Neural cell (in vitro differentiated cells): Measurements from ENCODE around the gene ROCK2. TPM values are rescaled to one million over a fixed set of nuclear protein-coding genes. Genes with fewer than 3 reads are reported as not detected.

Experiments
- H2AFZ ChIP-seq: fragments of 200-600, 300-800 bp; sonication (generic), shearing (Covaris generic); 2 replicates; pipeline ENCODE4 v1.6.0; 2014; ENCODE audit warnings: low read depth, mild to moderate bottlenecking, antibody characterized with exemption, low read length, moderate library complexity
- H3F3A ChIP-seq: fragments of 200-600 bp; shearing (Covaris generic); 2 replicates; pipeline ENCODE4 v1.6.1; 2016; ENCODE audit warnings: mild to moderate bottlenecking, moderate library complexity, mixed read lengths, antibody characterized with exemption, low read length; ENCODE audit not compliant: insufficient read depth, poor library complexity, severe bottlenecking
- H3K27ac ChIP-seq: fragments of 200-600, 300-800 bp; sonication (generic), shearing (Covaris generic); 2 replicates; pipeline ENCODE4 v1.5.1; 2014; ENCODE audit warnings: mild to moderate bottlenecking, low read length, moderate library complexity
- H3K27me3 ChIP-seq: fragments of 300-800, 200-600 bp; sonication (generic), shearing (Covaris generic); 2 replicates; pipeline ENCODE4 v1.6.0; 2014; ENCODE audit warnings: mild to moderate bottlenecking, low read depth, low read length, moderate library complexity; ENCODE audit not compliant: insufficient read depth
- H3K36me3 ChIP-seq: fragments of 300-800, 200-600 bp; sonication (generic), shearing (Covaris generic); 2 replicates; pipeline ENCODE4 v1.5.1; 2014; ENCODE audit warnings: mild to moderate bottlenecking, antibody characterized with exemption, low read length, moderate library complexity; ENCODE audit not compliant: insufficient read depth
- H3K4me2 ChIP-seq: fragments of 300-800, 200-600 bp; sonication (generic), shearing (Covaris generic); 2 replicates; pipeline ENCODE4 v1.6.0; 2014; ENCODE audit warnings: mild to moderate bottlenecking, low read length
- H3K4me3 ChIP-seq: fragments of 300-800, 200-600 bp; sonication (generic), shearing (Covaris generic); 2 replicates; pipeline ENCODE4 v1.5.1; 2014; ENCODE audit warnings: mild to moderate bottlenecking, low read length, moderate library complexity
- H3K79me2 ChIP-seq: fragments of 200-600 bp; shearing (Covaris generic); replicated peaks from 2 replicates; pipeline ENCODE4 v1.6.0; 2014; ENCODE audit warnings: mild to moderate bottlenecking, low read length, moderate library complexity; ENCODE audit not compliant: insufficient read depth
- H3K9ac ChIP-seq: fragments of 300-800, 200-600 bp; sonication (generic), shearing (Covaris generic); 2 replicates; pipeline ENCODE4 v1.6.1; 2016; ENCODE audit warnings: mild to moderate bottlenecking, low read length, mixed read lengths
- H3K9me2 ChIP-seq: fragments of 200-600 bp; shearing (Covaris generic); 2 replicates; pipeline ENCODE4 v1.6.1; 2016; ENCODE audit warnings: mild to moderate bottlenecking, low read length, mixed read lengths; ENCODE audit not compliant: insufficient read depth
- H3K9me3 ChIP-seq: fragments of 200-600, 300-800 bp; sonication (generic), shearing (Covaris generic); 2 replicates; pipeline ENCODE4 v1.6.1; 2016; ENCODE audit warnings: mild to moderate bottlenecking, mixed run types, low read length, moderate library complexity, mixed read lengths
- H4K20me1 ChIP-seq: fragments of 200-600 bp; shearing (Covaris generic); 2 replicates; pipeline ENCODE4 v1.6.1; 2016; ENCODE audit warnings: mild to moderate bottlenecking, mixed run types; ENCODE audit not compliant: insufficient read depth
- EP300 ChIP-seq: fragments of 450-650 bp; conservative IDR thresholded peaks from 2 replicates; pipeline ENCODE4 v1.6.1; 2014; ENCODE audit warnings: antibody characterized with exemption, mild to moderate bottlenecking, moderate library complexity; ENCODE audit not compliant: poor library complexity, severe bottlenecking
- EZH2 ChIP-seq: fragments of 200-600, 300-800 bp; shearing (Covaris generic), sonication (generic); IDR thresholded peaks from 2 replicates; pipeline ENCODE4 v1.6.1; 2014; ENCODE audit warnings: antibody characterized with exemption, low read length, borderline replicate concordance, mild to moderate bottlenecking; ENCODE audit not compliant: insufficient read depth, poor library complexity, severe bottlenecking
- MXI1 ChIP-seq: fragments of 450-650 bp; conservative IDR thresholded peaks from 2 replicates; pipeline ENCODE4 v1.6.1; 2014; ENCODE audit warnings: antibody characterized with exemption, mild to moderate bottlenecking; ENCODE audit not compliant: poor library complexity, severe bottlenecking
- POLR2AphosphoS5 ChIP-seq: IDR thresholded peaks from 2 replicates; pipeline ENCODE4 v1.6.1; 2012
- RAD21 ChIP-seq: fragments of 450-650 bp; conservative IDR thresholded peaks from 2 replicates; pipeline ENCODE4 v1.6.1; 2014; ENCODE audit warnings: antibody characterized with exemption, mild to moderate bottlenecking, moderate library complexity
- SMC3 ChIP-seq: fragments of 450-650 bp; conservative IDR thresholded peaks from 2 replicates; pipeline ENCODE4 v1.6.1; 2014; ENCODE audit warnings: antibody characterized with exemption, mild to moderate bottlenecking, moderate library complexity; ENCODE audit not compliant: poor library complexity
- TAF1 ChIP-seq: IDR thresholded peaks from 2 replicates; pipeline ENCODE4 v1.6.1; 2012; ENCODE audit warnings: low read depth
- polyA plus RNA-seq: library from polyadenylated mRNA; depleted of rRNA; stranded (reverse); fragments of >200 nt; gene quantifications from 2 replicates; pipeline ENCODE4 v1.2.3, GENCODE V29; 2014
- TF ChIP-seq, protein P1 (sequence below): fragments of 450-650 bp; IDR thresholded peaks from 2 replicates; pipeline ENCODE4 v1.5.1; 2014; ENCODE audit warnings: antibody characterized with exemption, mild to moderate bottlenecking, moderate library complexity; ENCODE audit not compliant: poor library complexity, severe bottlenecking
- TF ChIP-seq, protein P2 (sequence below): IDR thresholded peaks from 2 replicates; pipeline ENCODE4 v1.6.1; 2012; ENCODE audit warnings: borderline replicate concordance

ROCK2 gene
- polyA plus RNA-seq, 1 donor from 2014 or later: 25.7 TPM

DNA sequence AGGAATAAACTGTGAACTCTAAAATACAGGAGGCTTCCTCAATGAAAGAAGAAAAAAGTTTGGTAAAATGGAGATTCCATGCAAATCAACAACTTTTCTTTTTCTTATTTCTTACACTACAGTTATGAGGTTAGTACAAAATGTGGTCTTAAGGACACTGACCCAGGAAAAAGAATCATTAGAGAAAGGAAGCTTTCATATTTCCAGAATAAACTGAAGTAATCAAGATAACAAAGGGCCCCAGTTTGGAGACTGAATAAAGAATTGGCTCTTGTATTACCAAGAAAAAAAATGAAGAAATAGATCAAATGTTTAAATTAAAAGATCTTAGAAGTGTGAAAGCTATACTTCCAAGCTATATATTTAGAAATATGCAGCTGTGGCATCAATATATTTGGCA is 116.8 kb downstream of the ROCK2 start:
- Histone ChIP-seq H3K4me2 (no peak overlapping the region), H3K36me3 (no peaks in the 10 kb centered on the region), H3F3A (no peaks in the 10 kb centered on the region), H3K79me2 (peaks cover 3% of the 10 kb centered on the region), H3K9me2 (no peaks in the 10 kb centered on the region), H4K20me1 (no peaks in the 10 kb centered on the region), H2AFZ (no peak overlapping the region), H3K9ac (no peak overlapping the region), H3K27me3 (no peaks in the 10 kb centered on the region), H3K9me3 (no peaks in the 10 kb centered on the region), H3K27ac (no peak overlapping the region), H3K4me3 (no peak overlapping the region)
- TF ChIP-seq TAF1 (no peak), SMC3 (no peak), EZH2 (no peak), EP300 (no peak), MXI1 (no peak), RAD21 (no peak), POLR2AphosphoS5 (no peak)
- TF ChIP-seq, protein P1, sequence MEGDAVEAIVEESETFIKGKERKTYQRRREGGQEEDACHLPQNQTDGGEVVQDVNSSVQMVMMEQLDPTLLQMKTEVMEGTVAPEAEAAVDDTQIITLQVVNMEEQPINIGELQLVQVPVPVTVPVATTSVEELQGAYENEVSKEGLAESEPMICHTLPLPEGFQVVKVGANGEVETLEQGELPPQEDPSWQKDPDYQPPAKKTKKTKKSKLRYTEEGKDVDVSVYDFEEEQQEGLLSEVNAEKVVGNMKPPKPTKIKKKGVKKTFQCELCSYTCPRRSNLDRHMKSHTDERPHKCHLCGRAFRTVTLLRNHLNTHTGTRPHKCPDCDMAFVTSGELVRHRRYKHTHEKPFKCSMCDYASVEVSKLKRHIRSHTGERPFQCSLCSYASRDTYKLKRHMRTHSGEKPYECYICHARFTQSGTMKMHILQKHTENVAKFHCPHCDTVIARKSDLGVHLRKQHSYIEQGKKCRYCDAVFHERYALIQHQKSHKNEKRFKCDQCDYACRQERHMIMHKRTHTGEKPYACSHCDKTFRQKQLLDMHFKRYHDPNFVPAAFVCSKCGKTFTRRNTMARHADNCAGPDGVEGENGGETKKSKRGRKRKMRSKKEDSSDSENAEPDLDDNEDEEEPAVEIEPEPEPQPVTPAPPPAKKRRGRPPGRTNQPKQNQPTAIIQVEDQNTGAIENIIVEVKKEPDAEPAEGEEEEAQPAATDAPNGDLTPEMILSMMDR: no peak
- TF ChIP-seq, protein P2, sequence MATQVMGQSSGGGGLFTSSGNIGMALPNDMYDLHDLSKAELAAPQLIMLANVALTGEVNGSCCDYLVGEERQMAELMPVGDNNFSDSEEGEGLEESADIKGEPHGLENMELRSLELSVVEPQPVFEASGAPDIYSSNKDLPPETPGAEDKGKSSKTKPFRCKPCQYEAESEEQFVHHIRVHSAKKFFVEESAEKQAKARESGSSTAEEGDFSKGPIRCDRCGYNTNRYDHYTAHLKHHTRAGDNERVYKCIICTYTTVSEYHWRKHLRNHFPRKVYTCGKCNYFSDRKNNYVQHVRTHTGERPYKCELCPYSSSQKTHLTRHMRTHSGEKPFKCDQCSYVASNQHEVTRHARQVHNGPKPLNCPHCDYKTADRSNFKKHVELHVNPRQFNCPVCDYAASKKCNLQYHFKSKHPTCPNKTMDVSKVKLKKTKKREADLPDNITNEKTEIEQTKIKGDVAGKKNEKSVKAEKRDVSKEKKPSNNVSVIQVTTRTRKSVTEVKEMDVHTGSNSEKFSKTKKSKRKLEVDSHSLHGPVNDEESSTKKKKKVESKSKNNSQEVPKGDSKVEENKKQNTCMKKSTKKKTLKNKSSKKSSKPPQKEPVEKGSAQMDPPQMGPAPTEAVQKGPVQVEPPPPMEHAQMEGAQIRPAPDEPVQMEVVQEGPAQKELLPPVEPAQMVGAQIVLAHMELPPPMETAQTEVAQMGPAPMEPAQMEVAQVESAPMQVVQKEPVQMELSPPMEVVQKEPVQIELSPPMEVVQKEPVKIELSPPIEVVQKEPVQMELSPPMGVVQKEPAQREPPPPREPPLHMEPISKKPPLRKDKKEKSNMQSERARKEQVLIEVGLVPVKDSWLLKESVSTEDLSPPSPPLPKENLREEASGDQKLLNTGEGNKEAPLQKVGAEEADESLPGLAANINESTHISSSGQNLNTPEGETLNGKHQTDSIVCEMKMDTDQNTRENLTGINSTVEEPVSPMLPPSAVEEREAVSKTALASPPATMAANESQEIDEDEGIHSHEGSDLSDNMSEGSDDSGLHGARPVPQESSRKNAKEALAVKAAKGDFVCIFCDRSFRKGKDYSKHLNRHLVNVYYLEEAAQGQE: no peak

DNA sequence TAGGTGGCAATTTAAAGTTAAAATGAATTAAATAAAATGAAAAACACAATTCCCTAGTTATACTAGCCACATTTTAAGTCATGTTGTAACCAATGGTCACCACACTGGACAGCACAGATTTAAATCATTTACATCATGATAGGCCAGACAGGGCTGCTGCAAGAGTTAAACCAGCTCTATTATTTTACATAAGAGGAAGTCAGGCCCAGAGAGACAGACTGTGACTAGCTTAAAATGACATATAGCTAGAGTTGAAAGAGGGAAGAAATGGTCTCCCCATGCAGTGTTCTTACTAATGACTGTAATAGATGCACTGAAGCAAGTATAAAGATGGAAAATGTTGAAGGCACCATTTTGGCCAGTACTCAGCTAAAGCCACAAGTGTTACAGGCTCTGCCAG is 119.5 kb downstream of the ROCK2 start:
- H3K79me2 ChIP-seq: peaks cover 3% of the 10 kb centered on the region
- TF ChIP-seq EP300 (no peak), POLR2AphosphoS5 (no peak), RAD21 (no peak), TAF1 (no peak), MXI1 (no peak), SMC3 (no peak), EZH2 (no peak)
- TF ChIP-seq, protein P1: no peak
- TF ChIP-seq, protein P2: no peak
- H3K4me3 ChIP-seq: no peak overlapping the region
- H2AFZ ChIP-seq: no peak overlapping the region
- no peaks in the 10 kb centered on the region for H4K20me1 ChIP-seq
- H3K27ac ChIP-seq: no peak overlapping the region
- H3K9me2 ChIP-seq: no peaks in the 10 kb centered on the region
- H3F3A ChIP-seq: no peaks in the 10 kb centered on the region
- H3K27me3 ChIP-seq: no peaks in the 10 kb centered on the region
- no peak overlapping the region for H3K4me2 ChIP-seq
- H3K36me3 ChIP-seq: peaks cover 5% of the 10 kb centered on the region
- no peak overlapping the region for H3K9ac ChIP-seq
- H3K9me3 ChIP-seq: no peaks in the 10 kb centered on the region
